H9 (cell line): Measurements from ENCODE around the gene PTPRF. TPM values are rescaled to one million over a fixed set of nuclear protein-coding genes. Genes with fewer than 3 reads are reported as not detected.

Experiments
- DNase-seq: peaks from one replicate; pipeline ENCODE4 v3.0.0-alpha.2; 2017
- H2AFZ ChIP-seq: one replicate; pipeline ENCODE4 v1.6.1; 2013; ENCODE audit warnings: mild to moderate bottlenecking, low read length, control low read depth, moderate library complexity
- H2AK5ac ChIP-seq: 2 replicates; pipeline ENCODE4 v1.6.1; 2013; ENCODE audit warnings: low read length, control low read depth, mixed read lengths; ENCODE audit not compliant: insufficient read length
- H2BK120ac ChIP-seq: one replicate; pipeline ENCODE4 v1.6.1; 2013; ENCODE audit warnings: low read depth, mild to moderate bottlenecking, low read length, control low read depth, inconsistent platforms; ENCODE audit not compliant: poor library complexity, severe bottlenecking
- H2BK12ac ChIP-seq: 2 replicates; pipeline ENCODE4 v1.6.1; 2013; ENCODE audit warnings: low read length, control low read depth, mixed read lengths, low read depth; ENCODE audit not compliant: insufficient read length
- H2BK15ac ChIP-seq: 2 replicates; pipeline ENCODE4 v1.6.1; 2013; ENCODE audit warnings: low read depth, low read length, control low read depth
- H2BK20ac ChIP-seq: one replicate; pipeline ENCODE4 v1.6.1; 2013; ENCODE audit warnings: low read depth, mild to moderate bottlenecking, low read length, control low read depth, inconsistent platforms; ENCODE audit not compliant: poor library complexity, severe bottlenecking
- H2BK5ac ChIP-seq: 2 replicates; pipeline ENCODE4 v1.6.1; 2013; ENCODE audit warnings: low read length, control low read depth, mixed read lengths; ENCODE audit not compliant: insufficient read length
- H3K14ac ChIP-seq: 2 replicates; pipeline ENCODE4 v1.6.1; 2013; ENCODE audit warnings: low read length, control low read depth; ENCODE audit not compliant: insufficient read depth
- H3K18ac ChIP-seq: 2 replicates; pipeline ENCODE4 v1.6.1; 2013; ENCODE audit warnings: low read depth, mild to moderate bottlenecking, mixed read lengths, low read length, control low read depth; ENCODE audit not compliant: insufficient read length
- H3K23ac ChIP-seq: 2 replicates; pipeline ENCODE4 v1.6.1; 2013; ENCODE audit warnings: low read length, control low read depth, mixed read lengths, low read depth; ENCODE audit not compliant: insufficient read length
- H3K23me2 ChIP-seq: 2 replicates; pipeline ENCODE4 v1.6.1; 2013; ENCODE audit warnings: low read depth, mild to moderate bottlenecking, mixed read lengths, low read length, control low read depth; ENCODE audit not compliant: insufficient read length, poor library complexity, severe bottlenecking
- H3K27ac ChIP-seq: 2 replicates; pipeline ENCODE4 v1.5.1; 2013; ENCODE audit warnings: low read length, control low read depth, mixed read lengths, low read depth; ENCODE audit not compliant: insufficient read length
- H3K27me3 ChIP-seq: 2 replicates; pipeline ENCODE4 v1.6.1; 2013; ENCODE audit warnings: low read length, control low read depth, inconsistent platforms; ENCODE audit not compliant: insufficient read depth
- H3K4ac ChIP-seq: 2 replicates; pipeline ENCODE4 v1.6.1; 2013; ENCODE audit warnings: low read depth, mild to moderate bottlenecking, control low read depth, inconsistent platforms, low read length, moderate library complexity
- H3K4me1 ChIP-seq: 2 replicates; pipeline ENCODE4 v1.6.1; 2013; ENCODE audit warnings: low read length, control low read depth, inconsistent platforms; ENCODE audit not compliant: insufficient read depth
- H3K4me2 ChIP-seq: 2 replicates; pipeline ENCODE4 v1.6.1; 2013; ENCODE audit warnings: low read length, control low read depth, mixed read lengths; ENCODE audit not compliant: insufficient read length, insufficient read depth
- H3K56ac ChIP-seq: 2 replicates; pipeline ENCODE4 v1.6.1; 2013; ENCODE audit warnings: low read depth, mild to moderate bottlenecking, mixed read lengths, low read length, control low read depth; ENCODE audit not compliant: insufficient read length
- H3K79me1 ChIP-seq: 2 replicates; pipeline ENCODE4 v1.6.1; 2013; ENCODE audit warnings: low read depth, mild to moderate bottlenecking, moderate library complexity, low read length, control low read depth, inconsistent platforms; ENCODE audit not compliant: insufficient read depth, poor library complexity, severe bottlenecking
- H3K79me2 ChIP-seq: 2 replicates; pipeline ENCODE4 v1.6.1; 2013; ENCODE audit warnings: low read length, control low read depth, inconsistent platforms; ENCODE audit not compliant: insufficient read depth
- H3K9ac ChIP-seq: 2 replicates; pipeline ENCODE4 v1.6.1; 2013; ENCODE audit warnings: low read length, control low read depth, mixed read lengths; ENCODE audit not compliant: insufficient read length; ENCODE audit errors: extremely low read depth
- H3K9me3 ChIP-seq: one replicate; pipeline ENCODE4 v1.6.1; 2013; ENCODE audit warnings: low read depth, low read length, inconsistent platforms; ENCODE audit not compliant: control insufficient read depth
- H3T11ph ChIP-seq: one replicate; pipeline ENCODE4 v1.6.1; 2013; ENCODE audit warnings: mild to moderate bottlenecking, low read length, control low read depth, inconsistent platforms
- H4K20me1 ChIP-seq: one replicate; pipeline ENCODE4 v1.6.1; 2013; ENCODE audit not compliant: control insufficient read depth, insufficient read length, insufficient read depth
- H4K5ac ChIP-seq: 2 replicates; pipeline ENCODE4 v1.6.1; 2013; ENCODE audit warnings: low read depth, mild to moderate bottlenecking, mixed read lengths, low read length, control low read depth; ENCODE audit not compliant: insufficient read length
- H4K8ac ChIP-seq: replicated peaks from 2 replicates; pipeline ENCODE4 v1.6.1; 2013; ENCODE audit warnings: low read length, control low read depth, mixed read lengths, low read depth; ENCODE audit not compliant: insufficient read length
- H4K91ac ChIP-seq: 2 replicates; pipeline ENCODE4 v1.6.1; 2013; ENCODE audit warnings: low read depth, mild to moderate bottlenecking, moderate library complexity, mixed read lengths, low read length, control low read depth; ENCODE audit not compliant: insufficient read length
- H3K27ac Mint-ChIP-seq, 3 experiments: 2 replicates in 2 of 3; 3 replicates in 1 of 3; pipeline ENCODE4 v1.8.0; 2020 to 2021; ENCODE audit warnings: mixed read lengths in 3 of 3, mild to moderate bottlenecking in 1 of 3, moderate library complexity in 1 of 3
- H3K27me3 Mint-ChIP-seq: 2 replicates; pipeline ENCODE4 v1.8.0; 2021; ENCODE audit warnings: low read depth, mild to moderate bottlenecking, moderate library complexity, mixed read lengths
- H3K36me3 Mint-ChIP-seq, 3 experiments: 2 replicates in 2 of 3; 3 replicates in 1 of 3; pipeline ENCODE4 v1.8.0; 2020 to 2021; ENCODE audit warnings: low read depth in 3 of 3, mixed read lengths in 3 of 3; ENCODE audit not compliant: insufficient read depth in 1 of 3
- H3K4me1 Mint-ChIP-seq, 2 experiments: 2 replicates each; pipeline ENCODE4 v1.8.0; 2020; ENCODE audit warnings: mixed read lengths in 2 of 2
- H3K4me3 Mint-ChIP-seq, 2 experiments: 2 replicates in 1 of 2; 3 replicates in 1 of 2; pipeline ENCODE4 v1.8.0; 2020 to 2021; ENCODE audit warnings: mild to moderate bottlenecking in 2 of 2, mixed read lengths in 2 of 2, moderate library complexity in 1 of 2
- H3K9me3 Mint-ChIP-seq, 2 experiments: 2 replicates in 1 of 2; 3 replicates in 1 of 2; pipeline ENCODE4 v1.8.0; 2020; ENCODE audit warnings: mild to moderate bottlenecking in 2 of 2, mixed read lengths in 2 of 2, moderate library complexity in 1 of 2
- WGBS: extraction: QIAGEN DNeasy Blood & Tissue Kit; methylation state at CpG from one replicate; pipeline ENCODE4 v1.1.7; 2013; ENCODE audit warnings: missing lambda C conversion rate, low lambda C conversion rate, mixed read lengths; ENCODE audit not compliant: insufficient read length; ENCODE audit errors: extremely low coverage; 5-methylcytosine and 5-hydroxymethylcytosine counted together
- total RNA-seq: library from RNA; stranded (reverse); gene quantifications from 2 replicates; pipeline ENCODE4 v1.2.1, GENCODE V29; 2021
- TF ChIP-seq, protein P1 (sequence below): fragments of 200-600 bp; sonication (generic); conservative IDR thresholded peaks from 3 replicates; pipeline ENCODE4 v1.8.0; 2021; ENCODE audit warnings: antibody characterized with exemption, mild to moderate bottlenecking

The PTPRF gene
- total RNA-seq, 1 experiment from 2014 or later, result 193 TPM

DNA sequence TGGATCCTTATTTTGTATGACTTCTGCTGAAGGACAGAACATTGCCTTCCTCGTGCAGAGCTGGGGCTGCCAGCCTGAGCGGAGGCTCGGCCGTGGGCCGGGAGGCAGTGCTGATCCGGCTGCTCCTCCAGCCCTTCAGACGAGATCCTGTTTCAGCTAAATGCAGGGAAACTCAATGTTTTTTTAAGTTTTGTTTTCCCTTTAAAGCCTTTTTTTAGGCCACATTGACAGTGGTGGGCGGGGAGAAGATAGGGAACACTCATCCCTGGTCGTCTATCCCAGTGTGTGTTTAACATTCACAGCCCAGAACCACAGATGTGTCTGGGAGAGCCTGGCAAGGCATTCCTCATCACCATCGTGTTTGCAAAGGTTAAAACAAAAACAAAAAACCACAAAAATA lies 91.8 kb downstream of the PTPRF start:
- H3K18ac ChIP-seq, result no peak overlapping the region
- TF ChIP-seq, protein P1, sequence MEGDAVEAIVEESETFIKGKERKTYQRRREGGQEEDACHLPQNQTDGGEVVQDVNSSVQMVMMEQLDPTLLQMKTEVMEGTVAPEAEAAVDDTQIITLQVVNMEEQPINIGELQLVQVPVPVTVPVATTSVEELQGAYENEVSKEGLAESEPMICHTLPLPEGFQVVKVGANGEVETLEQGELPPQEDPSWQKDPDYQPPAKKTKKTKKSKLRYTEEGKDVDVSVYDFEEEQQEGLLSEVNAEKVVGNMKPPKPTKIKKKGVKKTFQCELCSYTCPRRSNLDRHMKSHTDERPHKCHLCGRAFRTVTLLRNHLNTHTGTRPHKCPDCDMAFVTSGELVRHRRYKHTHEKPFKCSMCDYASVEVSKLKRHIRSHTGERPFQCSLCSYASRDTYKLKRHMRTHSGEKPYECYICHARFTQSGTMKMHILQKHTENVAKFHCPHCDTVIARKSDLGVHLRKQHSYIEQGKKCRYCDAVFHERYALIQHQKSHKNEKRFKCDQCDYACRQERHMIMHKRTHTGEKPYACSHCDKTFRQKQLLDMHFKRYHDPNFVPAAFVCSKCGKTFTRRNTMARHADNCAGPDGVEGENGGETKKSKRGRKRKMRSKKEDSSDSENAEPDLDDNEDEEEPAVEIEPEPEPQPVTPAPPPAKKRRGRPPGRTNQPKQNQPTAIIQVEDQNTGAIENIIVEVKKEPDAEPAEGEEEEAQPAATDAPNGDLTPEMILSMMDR, result no peak
- H2BK5ac ChIP-seq, result no peak overlapping the region
- H3T11ph ChIP-seq, result no peak overlapping the region
- H3K79me1 ChIP-seq, result no peaks in the 10 kb centered on the region
- H3K23me2 ChIP-seq, result no peaks in the 10 kb centered on the region
- H4K5ac ChIP-seq, result no peak overlapping the region
- H3K27me3 ChIP-seq, result no peaks in the 10 kb centered on the region
- Mint-ChIP-seq H3K36me3 (peaks cover 22 to 66% (median 62%) of the 10 kb centered on the region in 3 experiments), H3K4me3 (no peak overlapping the region), H3K4me1 (peaks cover 0 to 3% of the 10 kb centered on the region in 2 experiments; a peak in 1 of 4 replicates), H3K27ac (no peak overlapping the region; a peak in 1 of 7 replicates), H3K27me3 (no peaks in the 10 kb centered on the region), H3K9me3 (no peaks in the 10 kb centered on the region)
- no peak overlapping the region for H2AFZ ChIP-seq
- H2BK15ac ChIP-seq, result no peak overlapping the region
- H3K14ac ChIP-seq, result no peak overlapping the region
- no peak overlapping the region for H2BK120ac ChIP-seq
- no peak overlapping the region for H2BK20ac ChIP-seq
- H4K8ac ChIP-seq, result no peak overlapping the region
- H3K79me2 ChIP-seq, result no peaks in the 10 kb centered on the region
- no peak overlapping the region for H3K4ac ChIP-seq
- WGBS, result no CpG with 5 or more reads among the region's 10 CpGs
- no peak overlapping the region for H2AK5ac ChIP-seq
- no peaks in the 10 kb centered on the region for H4K20me1 ChIP-seq
- H3K4me2 ChIP-seq, result no peak overlapping the region
- no peak overlapping the region for H3K9ac ChIP-seq
- H3K56ac ChIP-seq, result no peak overlapping the region
- no peak overlapping the region for H3K27ac ChIP-seq
- no peaks in the 10 kb centered on the region for H3K4me1 ChIP-seq
- no peak overlapping the region for H3K23ac ChIP-seq
- no peak overlapping the region for H2BK12ac ChIP-seq
- H4K91ac ChIP-seq, result no peak overlapping the region
- no peaks in the 10 kb centered on the region for H3K9me3 ChIP-seq
- DNase-seq, result no peak
